Measurements from ENCODE around the gene TTC4.

TTC4 gene, protein sequence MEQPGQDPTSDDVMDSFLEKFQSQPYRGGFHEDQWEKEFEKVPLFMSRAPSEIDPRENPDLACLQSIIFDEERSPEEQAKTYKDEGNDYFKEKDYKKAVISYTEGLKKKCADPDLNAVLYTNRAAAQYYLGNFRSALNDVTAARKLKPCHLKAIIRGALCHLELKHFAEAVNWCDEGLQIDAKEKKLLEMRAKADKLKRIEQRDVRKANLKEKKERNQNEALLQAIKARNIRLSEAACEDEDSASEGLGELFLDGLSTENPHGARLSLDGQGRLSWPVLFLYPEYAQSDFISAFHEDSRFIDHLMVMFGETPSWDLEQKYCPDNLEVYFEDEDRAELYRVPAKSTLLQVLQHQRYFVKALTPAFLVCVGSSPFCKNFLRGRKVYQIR

DNA sequence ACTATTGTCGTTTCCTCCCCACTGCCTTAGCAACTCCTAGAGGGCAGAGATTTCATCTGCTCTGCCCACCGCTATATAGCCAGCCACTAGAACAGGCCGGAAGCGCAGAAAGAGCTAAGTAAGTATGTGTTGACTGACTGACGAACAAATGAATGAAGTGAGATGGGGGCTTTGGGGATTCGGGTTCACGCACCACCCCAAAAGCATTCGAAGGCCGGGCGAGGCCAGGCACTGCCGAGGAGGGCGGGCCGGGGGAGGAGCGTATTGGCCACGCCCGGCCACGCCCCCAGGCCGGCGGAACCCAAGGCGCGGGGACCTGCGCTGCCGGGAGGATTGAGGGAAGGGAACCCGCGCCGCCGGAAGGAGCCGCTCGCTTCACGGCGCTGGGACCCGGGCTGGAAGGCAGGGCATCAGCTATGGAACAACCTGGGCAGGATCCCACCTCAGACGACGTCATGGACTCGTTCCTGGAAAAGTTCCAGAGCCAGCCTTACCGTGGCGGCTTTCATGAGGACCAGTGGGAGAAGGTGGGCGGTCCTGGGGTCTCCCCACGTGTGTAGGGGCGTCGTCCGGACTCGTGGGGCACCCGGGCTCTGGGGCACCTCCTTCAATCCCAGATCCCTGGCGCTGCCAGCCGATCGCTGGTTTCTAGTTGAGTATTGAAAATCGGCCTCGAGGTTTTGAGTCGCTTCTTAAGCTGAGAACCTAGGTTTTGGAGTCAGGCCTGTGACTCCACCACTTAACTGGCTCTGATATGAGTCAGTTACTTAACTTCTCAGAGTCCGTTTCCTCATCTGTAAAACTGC is at the start of gene TTC4:
Gene TTC4, plus strand, starts transcription at position 369 of the 806 bp plus-strand sequence. Its CDS starts 48 bp downstream, at position 417.
- H3K4me3 ChIP-seq (ENCODE audit: control insufficient read depth, low read depth, low read length): peak within 1 kb of the TSS; percentile 80
- peak; percentile 18 for DNase-seq (ENCODE audit: low read depth)

DNA sequence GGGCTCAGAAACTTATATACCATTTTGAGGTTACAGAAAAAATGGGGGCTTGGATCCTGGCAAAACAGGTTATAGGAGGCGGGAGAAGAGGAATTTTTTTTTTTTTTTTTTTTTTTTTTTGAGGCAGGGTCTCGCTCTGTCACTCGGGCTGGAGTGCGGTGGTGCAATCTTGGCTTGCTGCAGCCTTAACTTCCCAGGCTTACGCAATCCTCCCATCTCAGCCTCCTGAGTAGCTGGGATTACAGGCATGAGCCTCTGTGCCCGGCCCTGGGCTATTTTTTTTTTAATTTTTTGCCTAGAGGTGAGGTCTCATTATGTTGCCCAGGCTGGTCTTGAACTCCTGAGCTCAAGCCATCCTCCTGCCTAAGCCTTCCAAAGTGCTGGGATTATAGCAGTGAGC is 49.3 kb upstream of the TTC4 start:
- TF ChIP-seq, protein P1, sequence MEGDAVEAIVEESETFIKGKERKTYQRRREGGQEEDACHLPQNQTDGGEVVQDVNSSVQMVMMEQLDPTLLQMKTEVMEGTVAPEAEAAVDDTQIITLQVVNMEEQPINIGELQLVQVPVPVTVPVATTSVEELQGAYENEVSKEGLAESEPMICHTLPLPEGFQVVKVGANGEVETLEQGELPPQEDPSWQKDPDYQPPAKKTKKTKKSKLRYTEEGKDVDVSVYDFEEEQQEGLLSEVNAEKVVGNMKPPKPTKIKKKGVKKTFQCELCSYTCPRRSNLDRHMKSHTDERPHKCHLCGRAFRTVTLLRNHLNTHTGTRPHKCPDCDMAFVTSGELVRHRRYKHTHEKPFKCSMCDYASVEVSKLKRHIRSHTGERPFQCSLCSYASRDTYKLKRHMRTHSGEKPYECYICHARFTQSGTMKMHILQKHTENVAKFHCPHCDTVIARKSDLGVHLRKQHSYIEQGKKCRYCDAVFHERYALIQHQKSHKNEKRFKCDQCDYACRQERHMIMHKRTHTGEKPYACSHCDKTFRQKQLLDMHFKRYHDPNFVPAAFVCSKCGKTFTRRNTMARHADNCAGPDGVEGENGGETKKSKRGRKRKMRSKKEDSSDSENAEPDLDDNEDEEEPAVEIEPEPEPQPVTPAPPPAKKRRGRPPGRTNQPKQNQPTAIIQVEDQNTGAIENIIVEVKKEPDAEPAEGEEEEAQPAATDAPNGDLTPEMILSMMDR (IDR thresholded peaks at IDR 0.05; ENCODE audit: control insufficient read depth, insufficient read depth, low read depth, low read length, missing control alignments): no peak
- no peak for DNase-seq (ENCODE audit: low read depth)
- no peak overlapping the region for H3K4me3 ChIP-seq (ENCODE audit: control insufficient read depth, low read depth, low read length)

More for the DNA sequence above, at the start of gene TTC4:
- TF ChIP-seq, protein P1 (IDR thresholded peaks at IDR 0.05; ENCODE audit: control insufficient read depth, insufficient read depth, low read depth, low read length, missing control alignments): no peak

DNA sequence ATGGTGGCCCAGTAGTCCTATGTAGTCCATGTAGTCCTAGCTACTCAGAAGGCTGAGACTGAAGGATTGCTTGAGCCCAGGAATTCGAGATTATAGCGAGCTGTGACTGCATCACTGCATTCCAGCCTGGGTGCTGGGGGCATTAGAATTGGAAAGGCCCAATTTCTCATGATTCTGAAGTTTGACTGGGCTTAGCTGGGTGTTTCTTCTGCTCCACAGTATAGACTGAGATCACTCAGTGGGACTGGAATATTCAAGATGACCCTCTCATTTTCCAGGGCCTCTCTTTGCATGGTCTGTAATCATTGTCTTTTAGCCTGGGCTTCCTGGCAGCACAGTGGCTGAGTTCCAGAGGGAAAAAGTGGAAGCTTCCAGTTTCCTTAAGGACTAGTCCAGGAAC is 47.9 kb upstream of the TTC4 start:
- DNase-seq (ENCODE audit: low read depth): no peak
- TF ChIP-seq, protein P1 (IDR thresholded peaks at IDR 0.05; ENCODE audit: control insufficient read depth, insufficient read depth, low read depth, low read length, missing control alignments): no peak
- H3K4me3 ChIP-seq (ENCODE audit: control insufficient read depth, low read depth, low read length): no peak overlapping the region

DNA sequence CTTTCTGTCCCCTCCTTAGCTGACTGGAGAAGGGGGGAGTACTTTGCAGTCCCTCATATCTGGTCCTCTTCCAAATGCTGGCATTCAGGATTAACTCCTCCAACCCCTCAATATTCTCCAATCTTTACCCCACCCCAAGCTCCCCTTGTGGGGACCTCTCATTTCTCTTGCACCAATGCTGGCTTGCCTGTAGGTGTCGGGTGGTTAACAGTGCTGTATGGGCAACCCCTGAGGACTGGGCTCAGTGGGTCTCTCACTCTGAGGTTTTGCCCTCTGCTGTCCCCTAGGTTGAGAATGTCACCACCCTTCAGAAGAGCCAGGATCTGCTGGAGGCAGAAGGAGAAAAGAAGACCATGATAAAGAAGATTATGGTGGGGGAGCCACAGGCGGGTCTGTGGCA is 47.1 kb upstream of the TTC4 start:
- TF ChIP-seq, protein P1 (IDR thresholded peaks at IDR 0.05; ENCODE audit: control insufficient read depth, insufficient read depth, low read depth, low read length, missing control alignments): no peak
- no peak for DNase-seq (ENCODE audit: low read depth)
- no peak overlapping the region for H3K4me3 ChIP-seq (ENCODE audit: control insufficient read depth, low read depth, low read length)

DNA sequence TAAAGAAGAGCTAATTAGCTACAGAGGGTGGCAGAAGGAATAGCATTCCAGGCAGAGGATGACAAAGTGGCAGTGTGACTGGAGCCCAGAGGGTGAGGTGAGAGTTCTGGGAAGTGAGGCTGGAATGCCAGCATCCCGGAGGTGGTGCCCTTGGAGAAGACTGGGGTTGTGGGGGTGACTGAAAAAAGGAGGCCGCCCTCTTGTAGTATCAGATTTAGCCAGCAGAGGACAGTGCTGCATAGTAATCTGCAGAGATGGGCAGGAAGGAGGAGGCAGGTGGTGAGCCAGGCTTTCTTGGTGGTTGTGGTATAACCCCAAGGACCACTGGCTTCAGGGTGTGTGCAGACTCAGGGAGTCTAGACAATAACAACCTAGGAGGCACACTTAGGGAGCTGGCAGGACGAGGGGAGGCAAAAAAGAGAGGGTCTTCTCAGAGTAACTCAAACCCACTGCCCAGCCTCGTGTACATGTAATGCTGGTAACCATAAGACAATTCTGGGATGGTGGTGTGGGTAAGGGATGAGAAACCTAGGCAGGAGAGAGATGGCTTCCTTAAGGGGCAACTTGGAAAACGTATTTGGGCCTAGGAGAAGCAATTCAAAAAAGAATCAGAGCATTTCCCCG is 43.6 kb upstream of the TTC4 start:
- TF ChIP-seq, protein P1 (IDR thresholded peaks at IDR 0.05; ENCODE audit: control insufficient read depth, insufficient read depth, low read depth, low read length, missing control alignments): peak; percentile 95
- peak; percentile 8 for DNase-seq (ENCODE audit: low read depth)
- no peak overlapping the region for H3K4me3 ChIP-seq (ENCODE audit: control insufficient read depth, low read depth, low read length)
